NCI-H2196 (cell line): ENCODE data around the gene SELENOH.

Source experiments
- DNase-seq: peaks from one replicate; lab custom pipeline; 2025; ENCODE audit not compliant: unreplicated experiment; lab: John Stamatoyannopoulos, UW

SELENOH gene

GRCh38 chr11:57745206-57745605 is 3.9 kb downstream of the SELENOH start:
- no peak for DNase-seq

GRCh38 chr11:57746920-57747319 is 5.6 kb downstream of the SELENOH start:
- DNase-seq: no peak

DNA sequence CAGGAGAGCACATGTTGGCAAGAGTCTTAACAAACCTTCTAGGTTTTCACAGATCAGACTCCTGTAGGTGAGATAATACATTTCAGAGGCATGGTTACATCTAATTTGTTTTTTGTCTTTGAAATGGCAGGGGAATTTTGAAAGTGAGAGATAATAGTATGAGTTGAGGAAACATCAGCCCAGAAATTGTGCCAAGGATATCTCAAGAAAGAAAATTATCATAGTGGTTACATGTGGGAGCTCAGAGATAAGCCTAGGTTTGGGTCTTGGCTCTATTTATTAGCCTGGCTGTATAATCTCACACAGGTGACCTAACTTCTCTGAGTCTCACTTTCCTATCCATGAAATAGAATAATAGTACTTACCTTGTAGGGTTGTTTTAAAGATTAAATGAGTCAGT is 9.9 kb downstream of the SELENOH start:
- DNase-seq: no peak

DNA sequence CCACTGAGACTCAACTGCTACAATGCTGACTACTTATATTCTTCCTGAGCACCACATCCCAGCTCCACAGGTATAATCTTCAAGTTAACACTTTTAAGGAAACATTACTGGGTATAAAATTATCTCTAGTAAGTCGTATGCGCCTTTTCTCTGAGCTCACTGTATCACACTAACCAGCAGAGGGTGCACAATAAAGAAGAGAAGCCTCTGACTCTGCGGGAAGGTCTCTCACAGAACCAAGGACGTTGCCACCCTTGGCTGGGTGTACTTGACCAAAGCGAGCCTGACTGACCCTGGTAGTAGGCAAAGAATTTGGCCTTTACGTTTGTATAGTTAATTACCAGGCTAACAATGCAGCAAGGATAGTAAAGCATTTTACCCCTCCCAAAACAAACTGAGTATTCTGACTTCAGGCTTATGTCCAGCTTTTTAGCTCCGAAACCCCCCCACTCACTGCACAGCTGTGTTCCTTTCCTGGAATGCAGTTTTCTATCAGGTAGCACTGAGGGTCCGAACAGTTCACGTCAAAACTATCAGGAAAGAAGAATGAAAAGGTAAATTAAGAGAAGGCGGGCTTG is 10.5 kb downstream of the SELENOH start, which contains the start of gene BTBD18:
Gene BTBD18 (minus strand): TSS at position 144 of the 578 bp plus-strand sequence. CDS start 631 bp downstream, outside the sequence.
- DNase-seq: peak; percentile 22

DNA sequence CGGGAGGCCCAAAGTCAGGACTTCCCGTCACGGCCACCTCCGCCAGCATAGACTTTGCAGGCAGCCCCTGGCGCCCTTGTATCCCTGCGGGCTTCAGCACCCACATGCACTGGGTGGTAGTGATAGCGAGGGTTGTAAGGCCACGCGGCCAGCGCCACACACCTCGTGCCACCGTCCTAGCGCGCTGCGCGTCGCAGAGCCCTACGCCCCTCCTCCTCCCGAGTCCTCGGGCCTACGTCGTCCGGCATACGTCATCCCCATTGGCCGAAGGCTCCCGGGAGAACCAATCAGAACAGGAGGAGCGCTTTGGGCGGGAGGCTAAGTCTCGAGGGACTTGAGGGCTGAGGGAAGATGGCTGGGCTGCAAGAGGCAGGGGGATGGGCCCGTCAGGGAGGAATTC is 11.7 kb downstream of the SELENOH start:
- no peak for DNase-seq

DNA sequence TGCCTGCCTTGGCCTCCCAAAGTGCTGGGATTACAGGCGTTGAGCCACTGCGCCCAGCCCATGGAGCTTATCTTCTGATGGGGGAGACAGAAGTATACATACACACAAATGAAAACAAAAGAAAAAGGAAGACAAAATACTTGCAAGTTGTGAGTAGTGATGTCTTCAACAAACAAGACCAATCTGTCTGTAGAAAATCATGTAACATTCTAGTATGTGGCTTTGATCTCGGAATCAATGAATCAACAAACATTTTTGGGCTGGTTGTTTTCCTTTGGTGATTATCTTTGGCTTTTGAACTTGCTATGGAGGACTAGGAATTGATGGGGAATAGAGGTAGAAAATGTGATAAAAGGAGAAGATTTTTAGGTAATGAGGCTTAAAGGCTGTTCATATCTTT is 16.9 kb downstream of the SELENOH start:
- no peak for DNase-seq

- DNase-seq: peak; percentile 88
Observed at GRCh38 chr11:57761301-57762234, 20.3 kb downstream of the SELENOH start, which contains the start of gene CTNND1. Gene CTNND1, plus strand, starts transcription at chr11:57761802. Its CDS starts 29,677 bp downstream, at chr11:57791479.

GRCh38 chr11:57762235-57762861 is 21.1 kb downstream of the SELENOH start:
- DNase-seq: no peak

- DNase-seq: no peak
Observed at GRCh38 chr11:57763568-57763967, 22.3 kb downstream of the SELENOH start.

DNA sequence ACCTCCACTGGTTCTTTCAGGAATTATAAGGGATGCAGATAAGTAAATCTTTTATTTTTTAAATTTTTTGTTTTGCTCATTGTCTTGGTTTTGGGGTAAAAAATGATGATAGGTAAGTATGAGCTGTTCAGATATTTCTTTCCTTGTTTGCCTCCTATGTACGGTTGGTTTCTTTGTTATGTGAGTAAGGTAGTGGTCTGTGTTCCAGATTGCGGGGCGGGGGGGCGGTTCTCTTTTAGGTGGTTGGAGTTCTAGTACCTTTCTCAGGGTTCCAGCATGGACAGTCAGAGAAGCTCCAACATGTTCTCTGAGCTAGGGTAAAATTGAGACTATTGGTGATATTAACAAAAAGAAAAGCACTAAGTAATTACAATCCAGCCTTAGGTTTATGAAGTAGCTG is 22.7 kb downstream of the SELENOH start:
- no peak for DNase-seq

GRCh38 chr11:57764566-57764965 is 23.3 kb downstream of the SELENOH start:
- DNase-seq: no peak

GRCh38 chr11:57764972-57765371 is 23.7 kb downstream of the SELENOH start:
- DNase-seq: no peak

- no peak for DNase-seq
Observed at GRCh38 chr11:57770793-57771192, 29.5 kb downstream of the SELENOH start.

- no peak for DNase-seq
Observed at GRCh38 chr11:57771365-57771764, 30.1 kb downstream of the SELENOH start.

DNA sequence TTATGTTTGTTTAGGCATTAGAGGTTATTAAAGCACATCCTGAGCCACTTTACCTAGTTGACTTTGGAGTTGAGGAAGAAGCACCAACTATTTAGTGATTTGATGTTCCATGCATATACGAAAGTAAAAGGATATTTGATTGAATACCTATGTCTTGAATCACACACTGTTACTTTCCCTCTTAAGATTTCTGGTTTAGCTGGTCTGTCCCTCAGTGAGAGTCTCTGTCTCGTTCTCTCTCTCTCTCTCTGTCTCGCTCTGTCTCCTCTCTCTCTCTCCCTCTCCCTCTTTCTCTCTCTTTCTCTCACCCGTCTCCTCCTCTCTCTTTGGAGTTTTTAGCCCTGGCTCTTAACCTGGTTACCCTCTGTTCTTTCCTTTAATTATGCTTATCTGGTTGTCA is 31.3 kb downstream of the SELENOH start:
- DNase-seq: no peak

- DNase-seq: no peak
Observed at GRCh38 chr11:57773026-57773598, 31.8 kb downstream of the SELENOH start.

DNA sequence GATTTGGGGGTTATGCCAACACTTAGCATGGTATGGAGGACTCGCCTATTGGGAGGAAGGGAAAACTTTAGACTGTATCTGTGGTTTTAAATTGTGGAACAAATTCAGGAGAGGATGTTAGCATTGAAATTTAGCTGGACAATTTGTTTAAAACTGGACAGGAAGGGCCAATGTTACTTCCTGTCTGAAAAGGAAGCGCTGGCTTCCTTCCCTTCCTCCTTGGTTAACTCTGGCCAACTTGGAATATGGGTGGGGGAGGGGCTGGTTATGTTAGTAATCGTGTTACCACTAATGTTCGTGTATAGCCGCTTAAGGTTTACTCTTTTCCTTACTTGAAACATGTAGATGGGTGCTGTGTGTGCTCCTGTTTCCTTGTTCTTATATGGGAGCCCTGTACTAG is 34.2 kb downstream of the SELENOH start:
- DNase-seq: no peak

GRCh38 chr11:57776031-57776521 is 34.8 kb downstream of the SELENOH start:
- DNase-seq: no peak

DNA sequence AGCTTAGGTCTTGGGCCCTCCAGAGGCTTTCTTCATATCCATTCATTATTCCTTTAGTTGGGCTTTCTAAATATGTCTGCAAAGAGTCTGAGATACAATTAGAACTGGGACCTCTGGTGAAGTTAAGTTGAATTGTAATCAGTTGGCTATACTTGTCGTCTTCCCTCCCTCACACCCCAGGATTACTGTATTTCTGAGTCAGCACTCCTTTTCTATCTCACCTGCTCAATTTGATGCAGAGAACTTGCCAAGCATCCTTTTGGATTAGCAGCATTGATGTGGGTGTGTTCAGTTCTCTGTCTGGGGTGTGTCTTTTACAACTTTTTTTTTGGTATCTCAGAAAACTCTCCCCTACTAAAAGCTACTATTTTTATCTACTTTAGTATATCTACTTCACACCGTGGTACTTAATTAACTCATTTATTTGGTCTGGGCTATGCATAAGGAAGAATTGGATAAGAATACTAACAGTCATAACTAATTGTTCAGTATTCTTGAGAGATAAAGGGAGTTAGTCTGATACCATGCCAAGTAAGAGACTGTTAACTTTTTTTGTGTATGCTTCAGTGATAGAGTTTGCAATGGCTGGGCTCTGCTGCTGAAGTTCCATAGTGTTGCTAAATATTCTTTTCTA is 35.4 kb downstream of the SELENOH start:
- no peak for DNase-seq

DNA sequence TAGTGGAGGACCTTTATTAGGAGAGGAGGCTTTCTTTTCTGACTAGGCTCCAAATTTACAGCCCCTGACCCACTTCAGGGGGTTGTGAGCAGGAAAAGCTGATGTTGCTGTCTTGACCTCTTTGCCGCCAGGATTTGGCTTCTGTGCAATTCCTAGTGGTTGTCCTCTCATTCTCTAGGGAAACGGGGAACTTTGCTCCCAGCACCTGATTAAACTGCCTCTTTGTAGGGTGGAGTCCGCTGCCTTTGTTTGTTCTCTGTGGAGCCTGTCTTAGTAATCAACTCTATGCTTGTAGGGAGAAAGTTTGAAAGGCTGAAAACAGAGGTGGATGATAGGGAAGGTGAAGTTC is 36.7 kb downstream of the SELENOH start:
- no peak for DNase-seq
